ENCODE data around the gene INSR. TPM values are rescaled to one million over a fixed set of nuclear protein-coding genes. Genes with fewer than 3 reads are reported as not detected.

The INSR gene
- total and polyA plus RNA-seq, 2 donors (not counting 3 experiments of a cell fraction or from before 2014, with no cell fraction given), result 4.9 to 19.5 TPM

DNA sequence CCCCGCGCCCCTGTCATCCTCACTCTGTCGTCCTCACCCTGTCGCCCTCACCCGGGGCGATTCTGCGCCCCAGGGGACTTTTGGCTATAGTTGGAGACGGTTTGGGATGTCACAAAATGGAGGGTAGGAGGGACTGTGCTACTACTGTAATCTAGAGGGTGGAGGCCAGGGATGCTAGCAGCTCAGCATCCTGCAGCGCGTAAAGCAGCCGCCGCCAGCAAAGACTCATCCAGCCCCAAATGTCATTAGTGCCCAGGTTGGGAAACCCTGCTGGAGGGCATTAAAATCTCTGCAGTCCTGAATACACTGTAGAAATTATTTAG, 224.3 kb downstream of the INSR start:
- Histone ChIP-seq H3K9me3 (replicated peaks; ENCODE audit: control insufficient read depth, insufficient read depth, low read length) (no peaks in the 10 kb centered on the region), H3K27ac (ENCODE audit: insufficient read depth, low read depth, low read length) (peak overlapping the region; percentile 46), H4K20me1 (replicated peaks; ENCODE audit: control insufficient read depth, extremely low read depth, insufficient read depth, low read length) (no peaks in the 10 kb centered on the region), H3K9ac (replicated peaks; ENCODE audit: extremely low read depth, insufficient read depth, low read length) (peak overlapping the region; percentile 64), H3K4me3 (replicated peaks in 1 of 3; ENCODE audit: insufficient read depth in 1 of 3, low read depth in 1 of 3, low read length in 3 of 3) (peak overlapping the region; percentile 72 to 94 (median 79)), H2AFZ (ENCODE audit: low read depth, low read length) (peak overlapping the region; percentile 98), H3K4me1 (ENCODE audit: control insufficient read depth, extremely low read depth, insufficient read depth, low read length) (peaks cover 7% of the 10 kb centered on the region), H3K4me2 (ENCODE audit: insufficient read depth, low read length) (peak overlapping the region; percentile 86), H3K9me1 (replicated peaks; ENCODE audit: control insufficient read depth, extremely low read depth, insufficient read depth, low read length) (no peaks in the 10 kb centered on the region), H3K27me3 (ENCODE audit: control insufficient read depth in 2 of 2, insufficient read depth in 2 of 2, low read length in 2 of 2) (no peaks in the 10 kb centered on the region), H3K79me2 (ENCODE audit: control insufficient read depth, insufficient read depth, low read length) (peaks cover 9% of the 10 kb centered on the region), H3K36me3 (ENCODE audit: control insufficient read depth in 2 of 2, extremely low read depth in 1 of 2, insufficient read depth in 2 of 2, low read length in 2 of 2) (peaks cover 10 to 11% of the 10 kb centered on the region in 2 experiments)
- ChIA-PET POLR2A (interaction anchor here (1.8 kb wide), 1 partner anchor 29 kb away, joined by 15 read pairs; no protein-coding TSS in a partner anchor), CTCF (interaction anchor here (1.0 kb wide), 1 partner anchor 127 kb away, joined by 7 read pairs; no protein-coding TSS in a partner anchor)
- DNase-seq (ENCODE audit: low read depth, low spot score) (no peak), FAIRE-seq (no peak)
- intact Hi-C loops (cut with micrococcal nuclease), result loop anchor here (1.0 kb wide), 1 partner anchor 29 kb away; no protein-coding TSS in a partner anchor
- no peak for TF ChIP-seq JUN (IDR thresholded peaks at IDR 0.05; ENCODE audit: borderline replicate concordance, insufficient read depth, insufficient read length, low read depth)
- no peak for TF ChIP-seq FOS (IDR thresholded peaks at IDR 0.05; ENCODE audit: borderline replicate concordance, insufficient read depth, low read length)
- dilution Hi-C loops (cut with MboI; ENCODE audit: extremely low pct_ligation_motif_present, low sequenced_read_pairs), result no loop called here
- BruUV-seq (replicated peaks), result TSS peak; percentile 63

DNA sequence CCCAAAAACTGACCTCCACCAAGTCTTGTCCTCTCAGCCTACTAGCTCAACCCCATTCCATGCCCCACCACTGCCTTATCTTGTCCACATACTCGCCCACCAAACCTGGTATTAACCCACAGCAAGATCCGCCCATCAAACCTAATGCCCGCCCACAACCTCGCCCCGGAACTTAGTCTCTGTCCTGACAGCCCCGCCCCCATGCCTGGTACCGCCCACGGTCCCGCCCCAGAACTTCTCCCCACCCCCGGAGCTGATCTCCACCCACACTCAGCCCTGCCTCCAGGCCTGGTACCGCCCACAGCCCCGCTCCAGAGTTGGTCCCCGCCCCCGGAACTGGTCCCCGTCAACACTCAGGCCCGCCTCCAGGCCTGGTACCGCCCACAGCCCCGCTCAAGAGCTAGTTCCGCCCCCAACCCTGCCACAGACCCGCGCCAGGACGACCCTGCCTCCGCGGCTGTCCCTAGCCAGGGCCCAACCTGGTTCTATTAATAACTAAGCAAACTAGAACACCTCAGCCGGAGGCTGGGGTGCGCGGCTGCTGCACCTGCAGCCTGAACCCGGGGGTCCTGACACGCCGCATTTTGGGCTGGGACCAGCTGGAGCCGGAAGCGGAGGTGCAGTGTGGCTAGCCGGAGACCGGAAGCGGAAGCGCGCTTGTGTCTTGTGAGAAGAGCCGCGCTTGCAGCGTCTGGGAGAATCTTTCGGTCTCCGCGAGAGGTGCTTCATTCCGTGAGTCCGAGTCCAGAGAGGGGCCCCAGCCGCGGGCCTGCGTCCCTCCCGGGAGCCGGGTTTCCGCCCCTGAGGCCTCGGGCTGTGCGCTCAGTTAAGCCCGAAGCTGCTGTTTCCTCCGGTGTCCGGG, 224.9 kb downstream of the INSR start, which contains the start of gene ZNF557:
ZNF557 (plus strand) TSS at position 662 of the 862 bp plus-strand sequence. CDS start 5,372 bp downstream, outside the sequence.
- CTCF ChIA-PET, result interaction anchor here (0.6 to 1.2 kb wide), 4 partner anchors 30 to 127 kb away, joined by 3 to 7 read pairs (median 6); no protein-coding TSS in a partner anchor

More for the DNA sequence above, 224.9 kb downstream of the INSR start, which contains the start of gene ZNF557:
- H3K9me3 ChIP-seq (replicated peaks; ENCODE audit: control insufficient read depth, insufficient read depth, low read length), result no peaks in the 10 kb centered on the region
- DNase-seq (ENCODE audit: low read depth, low spot score), result peak; percentile 97
- TF ChIP-seq CTCF (IDR thresholded peaks at IDR 0.05; ENCODE audit: extremely low read depth in 1 of 2, insufficient read depth in 1 of 2, low read depth in 1 of 2, low read length in 2 of 2), result no peak
- TF ChIP-seq POLR2AphosphoS5 (IDR thresholded peaks at IDR 0.05; ENCODE audit: insufficient read depth, low read depth, low read length), result peak; percentile 87
- TF ChIP-seq MYC (IDR thresholded peaks at IDR 0.05; ENCODE audit: low read depth, low read length), result no peak
- no peak for TF ChIP-seq GATA2 (IDR thresholded peaks at IDR 0.05; ENCODE audit: insufficient read depth, insufficient read length, low read depth, low read length)
- TF ChIP-seq FOS (IDR thresholded peaks at IDR 0.05; ENCODE audit: borderline replicate concordance, insufficient read depth, low read length), result no peak
- TF ChIP-seq JUN (IDR thresholded peaks at IDR 0.05; ENCODE audit: borderline replicate concordance, insufficient read depth, insufficient read length, low read depth), result no peak
- TF ChIP-seq POLR2A (IDR thresholded peaks at IDR 0.05; ENCODE audit: low read depth, low read length), result peak; percentile 63
- H3K4me3 ChIP-seq (replicated peaks in 1 of 3; ENCODE audit: insufficient read depth in 1 of 3, low read depth in 1 of 3, low read length in 3 of 3), result peak within 1 kb of the TSS; percentile 72 to 94 (median 79)
- H3K9ac ChIP-seq (replicated peaks; ENCODE audit: extremely low read depth, insufficient read depth, low read length), result peak within 1 kb of the TSS; percentile 64
- intact Hi-C loops (cut with micrococcal nuclease), result loop anchor here (1.0 kb wide), 1 partner anchor 30 kb away; no protein-coding TSS in a partner anchor
- H3K79me2 ChIP-seq (ENCODE audit: control insufficient read depth, insufficient read depth, low read length), result peaks cover 9% of the 10 kb centered on the region
- H4K20me1 ChIP-seq (replicated peaks; ENCODE audit: control insufficient read depth, extremely low read depth, insufficient read depth, low read length), result no peaks in the 10 kb centered on the region
- dilution Hi-C loops (cut with MboI; ENCODE audit: extremely low pct_ligation_motif_present, low sequenced_read_pairs), result no loop called here
- H3K36me3 ChIP-seq (ENCODE audit: control insufficient read depth in 2 of 2, extremely low read depth in 1 of 2, insufficient read depth in 2 of 2, low read length in 2 of 2), result peaks cover 8% of the 10 kb centered on the region in 2 experiments
- peak; percentile 90 for FAIRE-seq
- POLR2A ChIA-PET, result interaction anchor here (0.7 to 1.8 kb wide), 2 partner anchors 30 to 547 kb away, joined by 3 to 15 read pairs; no protein-coding TSS in a partner anchor
- H3K27me3 ChIP-seq (ENCODE audit: control insufficient read depth in 2 of 2, insufficient read depth in 2 of 2, low read length in 2 of 2), result no peaks in the 10 kb centered on the region
- BruUV-seq (replicated peaks), result no TSS peak
- no peaks in the 10 kb centered on the region for H3K9me1 ChIP-seq (replicated peaks; ENCODE audit: control insufficient read depth, extremely low read depth, insufficient read depth, low read length)
- H3K4me1 ChIP-seq (ENCODE audit: control insufficient read depth, extremely low read depth, insufficient read depth, low read length), result peaks cover 7% of the 10 kb centered on the region
- peak within 1 kb of the TSS; percentile 98 for H2AFZ ChIP-seq (ENCODE audit: low read depth, low read length)
- peak within 1 kb of the TSS; percentile 86 for H3K4me2 ChIP-seq (ENCODE audit: insufficient read depth, low read length)
- peak within 1 kb of the TSS; percentile 46 for H3K27ac ChIP-seq (ENCODE audit: insufficient read depth, low read depth, low read length)

Data from endothelial cell of umbilical vein (primary cell).